Ectodermal cell (in vitro differentiated cells): Measurements from ENCODE around the gene ALDH3B1. TPM values are rescaled to one million over a fixed set of nuclear protein-coding genes. Genes with fewer than 3 reads are reported as not detected.
"Not testable (repeated sequence)": the region's sequence is repeated elsewhere in the genome, so short reads cannot be mapped to it uniquely, and the experiment has no call there.

Experiments used
- H3K27ac ChIP-seq: 2 replicates; pipeline ENCODE4 v1.7.0; 2013; ENCODE audit warnings: mild to moderate bottlenecking, low read depth, low read length; ENCODE audit not compliant: insufficient read depth, poor library complexity, severe bottlenecking
- H3K27me3 ChIP-seq: 2 replicates; pipeline ENCODE4 v1.7.0; 2013; ENCODE audit warnings: mild to moderate bottlenecking, low read length; ENCODE audit not compliant: insufficient read depth, control insufficient read depth, poor library complexity, severe bottlenecking
- H3K36me3 ChIP-seq: one replicate; pipeline ENCODE4 v1.7.0; 2013; ENCODE audit warnings: low read length; ENCODE audit not compliant: control insufficient read depth, insufficient read depth
- H3K4me1 ChIP-seq: one replicate; pipeline ENCODE4 v1.7.0; 2013; ENCODE audit warnings: low read length; ENCODE audit not compliant: control insufficient read depth, insufficient read depth
- H3K4me3 ChIP-seq: 2 replicates; pipeline ENCODE4 v1.7.0; 2013; ENCODE audit warnings: low read depth, low read length, control low read depth; ENCODE audit not compliant: insufficient read depth
- H3K9me3 ChIP-seq: 2 replicates; pipeline ENCODE4 v1.7.0; 2013; ENCODE audit warnings: mild to moderate bottlenecking, low read length, moderate library complexity; ENCODE audit not compliant: control insufficient read depth
- whole genome bisulfite sequencing, 2 experiments: methylation state at CpG; one replicate each; pipeline ENCODE4 v1.1.7; 2013; ENCODE audit warnings: missing lambda C conversion rate in 2 of 2; 5-methylcytosine and 5-hydroxymethylcytosine counted together
- polyA plus RNA-seq, 4 experiments: library from polyadenylated mRNA; stranded (reverse); fragments of 50-300 nt; gene quantifications; one replicate each; pipeline ENCODE4 v1.2.3, GENCODE V29; 2013

ALDH3B1 gene
- polyA plus RNA-seq (2013, experiment 1 of 4): 0.24 TPM
- 0.52 TPM for polyA plus RNA-seq (2013, experiment 2 of 4)
- 0.53 TPM for polyA plus RNA-seq (2013, experiment 3 of 4)
- 0.53 TPM for polyA plus RNA-seq (2013, experiment 4 of 4)

- Histone ChIP-seq H3K4me1 (peaks cover 25% of the 10 kb centered on the region), H3K27ac (peak within 1 kb of the TSS; percentile 36), H3K9me3 (no peaks in the 10 kb centered on the region), H3K4me3 (no peak within 1 kb of the TSS), H3K36me3 (no peaks in the 10 kb centered on the region), H3K27me3 (no peaks in the 10 kb centered on the region)
- WGBS, 2 experiments: 45 to 49% methylated on average over 33 of the region's 33 CpGs
These were observed at the start of gene ALDH3B1 for GRCh38 chr11:68010090-68011041. TSS of gene ALDH3B1 (plus strand) at chr11:68010327. CDS start at chr11:68015298, 4,971 bp downstream.

- WGBS, 2 experiments: 94% methylated on average over 16 of the region's 16 CpGs
- H3K9me3 ChIP-seq, H3K27me3 ChIP-seq, H3K4me1 ChIP-seq, H3K27ac ChIP-seq, H3K4me3 ChIP-seq, H3K36me3 ChIP-seq: not testable (repeated sequence)
These were observed 46.9 kb upstream of the ALDH3B1 start for GRCh38 chr11:67963217-67963616.

- H3K27me3 ChIP-seq, H3K9me3 ChIP-seq, H3K4me3 ChIP-seq, H3K27ac ChIP-seq, H3K36me3 ChIP-seq, H3K4me1 ChIP-seq: not testable (repeated sequence)
- 76 to 83% methylated on average over 6 of the region's 6 CpGs for WGBS, 2 experiments
These were observed 46.2 kb upstream of the ALDH3B1 start for GRCh38 chr11:67963879-67964278.

GRCh38 chr11:67964746-67965145, 45.4 kb upstream of the ALDH3B1 start:
- H3K27ac ChIP-seq, H3K36me3 ChIP-seq, H3K27me3 ChIP-seq, H3K4me3 ChIP-seq, H3K9me3 ChIP-seq, H3K4me1 ChIP-seq: not testable (repeated sequence)

DNA sequence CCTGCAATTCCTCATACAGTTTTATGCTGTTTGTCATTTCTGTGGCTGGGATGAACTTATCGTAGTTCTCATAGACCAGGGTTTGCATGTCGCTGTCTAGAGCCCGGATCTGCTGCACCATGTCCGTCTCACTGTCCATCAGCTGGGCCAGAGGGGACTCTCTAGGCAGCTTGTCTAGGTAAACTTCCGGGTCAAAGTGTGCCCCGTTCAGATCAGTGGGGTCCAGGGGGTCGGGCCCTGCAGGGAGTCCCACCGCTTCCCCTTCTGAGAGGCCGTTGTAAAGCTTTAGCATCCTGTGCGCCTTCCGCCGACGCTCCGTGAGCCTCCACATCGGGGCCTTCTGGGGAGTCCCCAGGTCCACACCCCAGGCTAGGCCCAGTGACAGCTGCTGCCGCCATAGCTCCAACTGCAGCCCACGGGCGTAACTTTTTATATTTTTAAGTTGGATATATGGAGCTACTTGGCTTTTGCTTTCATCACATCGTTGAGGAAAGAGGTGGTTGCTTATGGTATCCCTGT, 44.2 kb upstream of the ALDH3B1 start:
- not testable (repeated sequence) for H3K36me3 ChIP-seq, H3K4me1 ChIP-seq, H3K27ac ChIP-seq, H3K9me3 ChIP-seq, H3K27me3 ChIP-seq, H3K4me3 ChIP-seq
- WGBS, 2 experiments: 96% methylated on average over 17 to 19 of the region's 19 CpGs

GRCh38 chr11:67974746-67975145, 35.4 kb upstream of the ALDH3B1 start:
- not testable (repeated sequence) for H3K9me3 ChIP-seq, H3K27me3 ChIP-seq, H3K4me3 ChIP-seq, H3K36me3 ChIP-seq, H3K27ac ChIP-seq, H3K4me1 ChIP-seq
- 94% methylated on average over 12 of the region's 12 CpGs for WGBS, 2 experiments

DNA sequence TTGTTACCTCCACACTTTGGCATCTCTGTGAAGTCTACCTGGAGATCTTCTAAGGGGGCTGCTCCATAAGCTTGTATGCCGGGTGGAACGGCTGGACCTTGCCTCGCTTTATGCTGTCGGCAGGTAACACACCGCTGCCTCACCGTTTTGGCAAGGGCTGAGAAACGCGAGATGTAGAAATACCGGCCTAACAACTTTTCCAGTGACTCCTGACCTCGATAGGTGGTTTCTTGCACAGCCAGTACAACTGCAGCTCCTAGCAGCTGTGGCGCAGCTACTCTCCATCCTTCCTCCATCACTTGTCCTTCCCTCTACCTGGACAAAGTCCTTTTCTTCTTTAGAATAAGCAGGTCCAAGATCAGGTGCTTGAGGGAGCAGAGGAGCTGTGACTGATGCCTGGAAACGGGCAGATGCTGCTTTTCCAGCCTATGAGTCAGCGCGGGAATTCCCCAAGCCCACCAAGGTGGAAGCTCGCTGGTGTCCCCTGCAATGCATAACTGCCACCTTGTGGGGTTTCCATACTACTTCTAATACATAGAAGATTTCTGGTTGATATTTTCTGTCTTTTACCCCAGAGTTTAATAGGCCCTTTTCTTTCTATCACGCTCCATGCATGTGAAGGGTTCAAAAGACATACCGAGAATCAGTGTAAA, 31.2 kb upstream of the ALDH3B1 start:
- 83 to 84% methylated on average over 17 of the region's 17 CpGs for WGBS, 2 experiments
- H3K36me3 ChIP-seq, H3K4me3 ChIP-seq, H3K4me1 ChIP-seq, H3K9me3 ChIP-seq, H3K27ac ChIP-seq, H3K27me3 ChIP-seq: not testable (repeated sequence)

- not testable (repeated sequence) for H3K9me3 ChIP-seq, H3K27ac ChIP-seq, H3K36me3 ChIP-seq, H3K4me3 ChIP-seq, H3K27me3 ChIP-seq, H3K4me1 ChIP-seq
- 83 to 88% methylated on average over 10 of the region's 10 CpGs for WGBS, 2 experiments
These were observed 28.9 kb upstream of the ALDH3B1 start for GRCh38 chr11:67981226-67981625.

- not testable (repeated sequence) for H3K27ac ChIP-seq, H3K4me3 ChIP-seq, H3K36me3 ChIP-seq, H3K27me3 ChIP-seq, H3K9me3 ChIP-seq, H3K4me1 ChIP-seq
- WGBS, 2 experiments: 82 to 88% methylated on average over 13 of the region's 17 CpGs
These were observed 27.8 kb upstream of the ALDH3B1 start for GRCh38 chr11:67982255-67982857.

GRCh38 chr11:67983951-67984350, 26.2 kb upstream of the ALDH3B1 start:
- no peaks in the 10 kb centered on the region for H3K27me3 ChIP-seq
- H3K4me3 ChIP-seq: no peak overlapping the region
- H3K9me3 ChIP-seq: no peaks in the 10 kb centered on the region
- no peaks in the 10 kb centered on the region for H3K36me3 ChIP-seq
- 86 to 92% methylated on average over 29 of the region's 29 CpGs for WGBS, 2 experiments
- no peak overlapping the region for H3K27ac ChIP-seq
- H3K4me1 ChIP-seq: no peaks in the 10 kb centered on the region
